Stimulated activated CD4-positive, alpha-beta T cell treated with anti-CD3 and anti-CD28 coated beads, Interleukin-1b, Interleukin-23, amount 100 ng/mL, for 24 hours (primary cell): ENCODE measurements around the gene COPA.
A peak's percentile ranks its signal among the peaks of the same experiment; 100 is the strongest.
"Not testable (repeated sequence)": the region's sequence is repeated elsewhere in the genome, so short reads cannot be mapped to it uniquely, and the experiment has no call there.

Source experiments
- DNase-seq, 4 experiments: peaks; one replicate each; pipeline ENCODE4 v3.0.0-alpha.2; 2020; ENCODE audit warnings: low read depth in 4 of 4, low spot score in 1 of 4

The COPA gene

DNA sequence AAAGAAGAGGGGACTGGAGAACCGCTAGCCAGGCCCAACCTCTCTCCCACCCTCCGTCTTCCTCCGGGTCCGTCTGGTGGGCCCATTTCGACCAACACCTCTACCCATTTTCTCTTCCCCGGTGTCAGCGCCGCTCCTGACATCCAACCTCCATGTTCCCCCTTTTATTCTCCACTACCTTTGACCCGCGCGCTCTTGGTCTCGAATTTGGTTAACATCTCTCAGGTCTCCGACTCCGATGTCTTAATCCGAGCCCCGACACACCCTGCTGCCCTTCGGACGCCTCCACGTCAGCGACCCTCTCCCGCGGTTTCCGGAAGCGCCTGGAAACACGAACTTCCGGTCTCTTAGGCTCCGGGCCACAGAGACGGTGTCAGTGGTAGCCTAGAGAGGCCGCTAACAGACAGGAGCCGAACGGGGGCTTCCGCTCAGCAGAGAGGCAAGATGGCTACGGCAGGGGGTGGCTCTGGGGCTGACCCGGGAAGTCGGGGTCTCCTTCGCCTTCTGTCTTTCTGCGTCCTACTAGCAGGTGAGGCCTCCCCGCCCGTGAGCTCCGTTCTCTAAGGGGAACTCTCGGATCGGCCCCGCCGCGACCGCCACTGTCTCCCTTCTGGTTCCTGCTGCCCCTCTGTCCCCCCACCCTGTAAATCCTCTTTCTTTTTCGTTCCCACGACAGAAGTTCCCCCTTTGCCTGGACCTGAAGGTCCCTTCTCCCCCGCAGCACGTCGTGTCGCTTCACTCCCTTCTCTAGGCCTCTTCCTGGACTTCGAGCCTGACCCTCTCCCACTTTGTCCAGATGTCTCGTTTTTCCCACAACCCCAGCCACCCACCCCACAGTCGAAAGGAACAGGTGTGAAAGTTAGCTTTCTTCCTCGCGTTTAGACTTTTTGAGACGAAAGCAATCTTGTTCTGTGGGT is at the start of gene COPA, which contains the start of gene NCSTN:
Gene COPA, minus strand, starts transcription at position 298 of the 917 bp plus-strand sequence. Its CDS starts 80 bp downstream, at position 218.
Gene NCSTN, plus strand, starts transcription at position 431 of the 917 bp plus-strand sequence. Its CDS starts 14 bp downstream, at position 445.
- peak; percentile 70 to 86 (median 78) for DNase-seq

DNA sequence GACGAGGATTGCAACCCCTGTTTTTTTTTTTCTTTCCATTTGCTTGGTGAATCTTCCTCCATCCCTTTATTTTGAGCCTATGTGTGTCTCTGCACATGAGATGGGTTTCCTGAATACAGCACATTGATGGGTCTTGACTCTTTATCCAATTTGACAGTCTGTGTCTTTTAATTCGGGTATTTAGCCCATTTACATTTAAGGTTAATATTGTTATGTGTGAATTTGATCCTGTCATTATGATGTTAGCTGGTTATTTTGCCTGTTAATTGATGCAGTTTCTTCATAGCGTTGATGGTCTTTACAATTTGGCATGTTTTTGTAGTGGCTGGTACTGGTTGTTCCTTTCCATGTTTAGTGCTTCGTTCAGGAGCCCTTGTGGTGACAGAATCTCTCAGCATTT is 45.4 kb upstream of the COPA start:
- DNase-seq, result not testable (repeated sequence)

DNA sequence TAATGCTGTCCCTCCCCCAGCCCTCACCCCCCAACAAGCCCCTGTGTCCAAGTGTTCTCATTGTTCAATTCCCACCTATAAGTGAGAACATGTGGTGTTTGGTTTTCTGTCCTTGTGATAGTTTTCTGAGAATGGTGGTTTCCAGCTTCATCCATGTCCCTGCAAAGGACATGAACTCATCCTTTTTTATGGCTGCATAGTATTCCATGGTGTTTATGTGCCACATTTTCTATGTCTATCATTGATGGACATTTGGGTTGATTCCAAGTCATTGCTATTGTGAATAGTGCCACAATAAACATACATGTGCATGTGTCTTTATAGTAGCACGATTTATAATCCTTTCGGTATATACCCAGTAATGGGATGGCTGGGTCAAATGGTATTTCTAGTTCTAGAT is 41.8 kb upstream of the COPA start:
- not testable (repeated sequence) for DNase-seq

DNA sequence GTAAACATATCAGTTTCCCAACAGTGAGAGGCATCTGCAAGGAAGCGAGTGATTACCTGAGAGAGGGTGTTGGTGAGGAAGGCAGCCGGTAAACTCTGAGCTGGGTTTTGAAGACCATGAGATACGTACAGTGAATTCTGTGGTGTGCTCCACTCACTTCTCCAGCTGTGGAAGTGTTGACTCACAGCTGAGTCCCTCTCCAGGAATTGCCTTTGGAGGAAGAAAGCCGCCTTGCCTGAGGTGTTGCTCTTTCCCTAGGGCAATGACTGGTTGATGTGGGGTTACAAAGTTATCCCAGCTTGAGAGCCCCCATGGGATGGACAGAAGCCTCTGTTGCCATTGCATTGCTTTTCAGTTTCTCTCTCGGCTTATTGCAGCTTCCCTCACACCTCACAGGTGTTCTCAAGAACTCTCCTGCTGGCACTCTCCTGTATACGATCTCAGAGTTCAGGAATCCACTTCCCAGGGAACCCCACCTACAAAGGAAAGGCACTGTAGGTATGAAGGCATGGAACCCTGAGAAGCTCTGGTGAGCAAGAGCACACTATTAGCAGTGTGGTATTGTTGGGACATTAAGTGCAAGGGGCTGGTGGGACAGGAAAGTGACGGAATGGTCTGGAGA is 34.6 kb upstream of the COPA start:
- DNase-seq, result no peak

DNA sequence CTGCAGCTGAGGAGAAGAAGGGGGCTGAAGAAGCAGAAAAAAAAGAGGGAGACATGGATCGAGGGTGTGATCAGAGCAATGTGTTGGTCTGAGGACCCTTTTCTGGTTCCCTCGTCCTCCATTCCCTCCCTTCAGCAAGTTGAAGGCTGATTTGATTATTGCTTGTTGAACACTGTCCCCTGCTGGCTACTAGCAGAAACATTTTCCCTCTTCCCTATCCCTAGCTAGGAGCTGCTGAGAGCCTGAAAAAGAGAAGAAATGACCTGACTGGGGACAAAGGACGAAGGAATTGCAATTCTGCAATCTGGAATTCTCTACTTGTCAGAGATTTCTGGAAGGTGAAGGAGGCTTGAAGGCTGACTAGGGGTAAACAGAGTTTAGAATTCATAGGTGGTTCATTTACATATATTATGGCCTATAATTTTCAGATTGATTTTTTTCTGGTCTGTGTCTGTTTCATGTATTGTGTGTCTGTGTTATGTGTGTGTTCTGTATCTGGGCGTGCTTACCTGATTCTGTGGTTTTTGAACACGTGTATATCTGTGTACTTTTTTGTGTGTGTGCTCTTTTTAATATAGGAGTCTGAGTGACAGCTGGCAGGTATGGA is 33.6 kb upstream of the COPA start:
- no peak for DNase-seq

DNA sequence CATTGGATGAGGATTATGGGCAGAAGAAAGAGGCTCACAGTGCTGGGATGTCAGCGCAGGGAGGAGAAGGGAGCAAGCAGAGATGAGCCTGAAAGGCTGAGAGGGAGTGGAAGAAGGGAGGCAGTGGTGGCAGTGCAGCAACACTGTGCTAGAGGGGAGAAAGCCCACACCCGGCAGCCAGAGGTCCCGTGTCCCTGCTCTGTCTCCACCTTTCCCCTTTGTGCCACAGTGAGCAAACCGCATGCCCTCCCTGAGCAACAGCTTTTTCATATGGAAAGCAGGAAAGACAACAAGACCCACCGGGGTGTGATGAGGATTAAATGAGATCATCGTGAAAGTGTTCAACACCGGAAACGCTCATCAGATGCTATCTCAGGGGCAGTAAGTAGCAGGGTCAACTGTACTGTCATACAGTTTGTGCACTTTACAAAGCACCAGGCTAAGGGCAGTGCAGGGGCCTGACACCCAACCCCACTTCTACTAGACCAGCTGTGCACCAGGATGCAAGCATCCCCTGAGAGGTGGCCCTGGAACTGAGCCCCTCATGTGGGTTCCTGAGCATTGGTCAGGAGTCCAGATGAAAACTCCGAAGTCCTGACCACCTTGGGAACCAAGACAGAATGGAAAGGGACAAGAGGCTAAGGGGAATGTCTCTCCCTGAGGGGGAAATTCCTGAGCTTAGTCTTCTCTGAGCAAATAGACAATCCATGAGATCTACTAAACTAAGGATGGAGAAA is 32.9 kb upstream of the COPA start:
- DNase-seq, result no peak

DNA sequence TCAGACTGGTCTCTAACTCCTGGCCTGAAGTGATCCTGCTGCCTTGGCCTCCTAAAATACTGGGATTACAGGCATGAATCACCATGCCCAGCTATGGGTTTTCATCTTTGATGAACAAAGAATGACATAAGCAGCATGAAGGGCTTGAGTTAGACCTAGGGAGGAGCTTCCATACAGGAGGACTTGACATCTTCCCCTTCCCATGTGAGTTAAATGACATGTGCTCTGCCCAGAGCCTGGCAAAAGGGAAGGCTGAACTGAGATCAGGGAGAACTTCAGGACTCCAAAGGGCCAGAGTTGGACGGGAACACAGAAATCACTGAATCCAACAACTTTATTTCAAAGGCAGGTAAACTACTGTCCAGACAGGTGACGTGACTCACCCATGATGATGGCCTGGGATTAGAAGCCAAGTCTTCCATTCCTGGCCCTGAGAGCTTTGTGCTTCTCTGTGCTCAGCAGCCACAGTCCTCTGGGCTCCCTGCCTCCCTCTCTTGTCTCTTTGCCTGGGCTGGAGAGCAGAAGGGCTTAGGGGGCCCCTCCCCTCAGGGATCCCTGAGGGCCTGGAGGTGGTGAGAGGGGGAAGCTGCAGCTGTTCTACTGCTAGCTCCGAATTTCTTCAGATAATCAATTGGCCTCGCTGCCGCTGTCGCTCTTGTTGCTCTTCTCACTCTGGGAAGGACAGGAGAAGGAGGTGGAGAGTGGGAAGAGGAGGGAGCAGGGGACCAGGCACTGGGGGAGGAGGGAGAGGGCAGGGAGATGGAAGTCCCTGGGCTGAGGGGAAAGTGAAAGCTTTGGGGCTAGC is 31.5 kb upstream of the COPA start:
- DNase-seq, result no peak

DNA sequence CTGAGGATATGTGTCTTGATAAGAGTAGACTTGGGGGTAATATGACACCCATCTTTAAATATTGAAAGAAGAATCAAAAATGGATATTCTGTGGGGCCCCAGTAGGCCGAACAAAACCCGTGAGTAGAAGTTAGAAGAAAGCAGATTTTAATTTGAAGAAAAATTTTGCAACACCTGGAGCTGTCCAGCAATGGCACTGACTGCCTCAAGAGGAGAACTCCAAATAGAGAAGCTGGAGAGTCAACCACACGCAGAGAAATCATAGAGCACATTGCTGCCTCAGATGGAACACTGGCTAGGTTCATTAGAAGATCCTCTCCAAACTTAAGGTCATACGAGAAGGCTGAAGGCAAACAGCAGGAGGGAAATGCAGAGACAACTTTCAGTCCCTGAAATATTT is 30.6 kb upstream of the COPA start:
- no peak for DNase-seq

DNA sequence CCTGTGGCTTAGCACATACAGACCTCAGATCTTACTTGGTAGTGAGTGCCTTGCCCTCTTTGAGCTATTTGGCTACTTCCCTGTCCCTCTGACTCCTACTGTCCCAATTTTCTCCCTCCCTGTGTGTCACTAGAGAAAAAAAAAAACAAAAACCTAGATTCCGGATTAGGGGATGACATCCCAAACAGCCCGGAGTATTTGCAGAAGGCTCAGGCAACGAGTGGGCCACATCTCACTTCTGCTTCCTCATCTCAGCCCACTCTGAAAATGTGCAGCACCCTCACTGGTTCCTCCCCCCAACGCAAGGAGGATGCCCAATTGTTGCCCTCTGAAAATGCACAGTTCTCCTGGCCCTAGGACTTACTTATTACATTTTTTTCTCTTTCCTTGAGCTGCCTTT is 28.7 kb upstream of the COPA start:
- DNase-seq, result no peak

DNA sequence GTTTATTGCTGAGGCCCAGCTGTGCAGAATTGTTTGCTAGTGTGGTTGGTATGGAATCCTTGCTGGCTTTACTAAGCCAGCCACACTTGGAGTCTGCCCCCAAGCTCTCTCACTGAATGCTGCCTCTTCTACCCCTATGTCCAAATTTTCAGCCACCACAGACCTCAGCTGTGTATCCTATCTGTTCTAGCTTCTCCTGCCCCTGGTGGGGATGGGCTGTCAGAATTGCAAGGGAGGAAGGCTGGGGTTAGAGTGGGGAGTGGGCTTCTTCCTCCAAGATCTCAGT is 28.2 kb upstream of the COPA start:
- DNase-seq, result no peak

DNA sequence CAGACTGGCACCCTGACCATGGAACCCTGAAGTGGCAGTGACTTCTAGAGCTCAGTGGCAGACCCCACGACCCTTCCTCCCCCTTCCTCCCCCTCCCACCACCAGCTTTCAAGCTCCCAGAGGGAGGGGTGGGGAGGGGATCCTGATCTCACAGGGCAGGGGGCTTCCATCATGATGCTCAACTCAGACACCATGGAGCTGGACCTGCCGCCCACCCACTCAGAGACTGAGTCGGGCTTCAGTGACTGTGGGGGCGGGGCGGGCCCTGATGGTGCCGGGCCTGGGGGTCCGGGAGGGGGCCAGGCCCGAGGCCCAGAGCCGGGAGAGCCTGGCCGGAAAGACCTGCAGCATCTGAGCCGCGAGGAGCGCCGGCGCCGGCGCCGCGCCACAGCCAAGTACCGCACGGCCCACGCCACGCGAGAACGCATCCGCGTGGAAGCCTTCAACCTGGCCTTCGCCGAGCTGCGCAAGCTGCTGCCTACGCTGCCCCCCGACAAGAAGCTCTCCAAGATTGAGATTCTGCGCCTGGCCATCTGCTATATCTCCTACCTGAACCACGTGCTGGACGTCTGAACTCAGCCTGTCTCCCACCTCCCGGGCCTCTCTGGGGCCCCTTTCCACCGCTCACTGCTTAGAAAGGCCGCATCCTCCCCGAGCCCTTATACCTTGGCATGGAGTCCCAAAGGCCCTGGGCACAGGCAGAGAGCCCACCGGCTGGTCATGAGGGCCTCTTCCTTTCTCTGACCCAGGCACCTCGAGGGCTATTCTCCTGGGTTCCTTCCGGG is 27.7 kb upstream of the COPA start:
- DNase-seq, result no peak

DNA sequence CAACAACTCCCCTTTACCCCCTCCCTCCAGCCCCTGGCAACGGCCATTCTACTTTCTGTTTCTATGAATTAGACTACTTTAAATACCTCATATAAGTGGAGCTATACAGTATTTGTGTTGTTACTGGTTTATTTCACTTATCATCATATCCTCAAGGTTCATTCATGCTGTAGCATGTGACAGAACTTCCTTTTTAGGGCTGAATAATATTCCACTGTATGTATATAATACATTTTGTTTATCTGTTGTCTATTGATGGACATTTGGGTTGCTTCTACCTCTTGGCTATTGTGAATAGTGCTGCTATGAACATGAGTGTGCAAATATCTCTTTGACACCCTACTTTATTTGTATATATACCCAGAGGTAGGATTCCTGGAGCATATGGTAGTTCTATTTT is 26.0 kb upstream of the COPA start:
- no peak for DNase-seq

DNA sequence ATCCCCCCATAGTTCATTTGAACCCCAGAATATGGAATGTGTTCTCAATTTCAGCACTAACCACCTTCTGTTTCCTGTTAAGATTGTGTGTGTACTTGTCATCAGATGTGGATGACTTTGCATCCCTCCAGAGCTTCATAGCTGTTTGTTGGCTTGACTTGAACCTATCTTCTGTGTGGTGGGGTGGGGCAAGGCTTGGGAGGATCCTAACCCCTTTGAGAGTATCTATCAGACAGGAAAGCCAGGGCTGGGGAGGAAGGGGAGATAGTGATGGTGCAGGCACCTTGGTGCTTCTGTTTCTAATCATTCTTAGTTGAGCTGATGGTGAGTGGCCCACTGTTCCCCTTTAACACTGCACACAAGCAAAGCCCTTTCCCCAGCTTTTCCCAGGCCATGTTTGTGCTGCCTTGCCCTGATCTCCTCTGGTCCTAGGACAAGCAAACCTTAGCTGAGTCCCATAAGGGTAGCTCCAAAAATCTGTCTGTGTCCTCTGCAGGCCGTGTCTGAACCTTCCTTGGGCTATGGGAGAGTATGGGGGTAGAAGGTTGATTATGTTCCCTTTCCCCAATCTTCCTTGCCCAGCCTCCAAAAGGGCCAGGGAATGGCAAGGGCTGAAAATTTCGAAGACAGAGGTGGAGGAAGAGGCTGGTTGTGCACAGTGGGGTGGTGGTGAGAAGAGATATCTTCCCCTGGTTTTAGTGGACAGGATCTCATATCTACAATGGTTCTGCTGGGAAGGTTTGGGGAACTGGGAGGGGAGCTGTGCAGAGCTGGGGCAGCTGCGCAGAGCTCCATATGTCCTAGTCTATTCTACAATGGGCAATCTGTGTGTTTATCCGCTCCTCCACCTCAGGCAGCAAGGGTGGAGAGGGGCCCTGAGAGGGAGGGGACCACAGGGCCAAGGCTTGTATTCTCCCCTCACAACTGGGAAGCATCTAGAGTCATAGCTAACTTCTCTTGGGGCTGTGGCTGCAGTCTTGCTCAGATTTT is 25.2 kb upstream of the COPA start:
- DNase-seq, result no peak

DNA sequence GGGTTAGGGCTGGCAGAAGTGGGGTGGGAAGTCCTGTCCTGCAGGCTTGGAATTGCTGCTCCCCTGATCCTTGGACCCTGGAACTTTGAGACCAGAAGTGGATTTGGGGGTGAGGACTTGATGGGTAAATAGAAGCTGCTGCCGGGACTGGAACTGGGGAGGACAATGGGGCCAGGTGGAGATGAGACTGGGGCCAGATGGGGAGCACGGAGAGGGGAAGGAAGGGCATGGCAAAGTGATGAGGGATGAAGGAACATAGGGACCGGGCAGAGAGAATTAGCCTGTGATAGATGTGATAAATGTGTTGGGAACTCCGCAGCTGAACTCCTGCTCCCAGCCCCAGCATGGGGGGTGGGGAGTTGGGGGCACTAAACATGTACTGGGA is 24.5 kb upstream of the COPA start:
- no peak for DNase-seq

DNA sequence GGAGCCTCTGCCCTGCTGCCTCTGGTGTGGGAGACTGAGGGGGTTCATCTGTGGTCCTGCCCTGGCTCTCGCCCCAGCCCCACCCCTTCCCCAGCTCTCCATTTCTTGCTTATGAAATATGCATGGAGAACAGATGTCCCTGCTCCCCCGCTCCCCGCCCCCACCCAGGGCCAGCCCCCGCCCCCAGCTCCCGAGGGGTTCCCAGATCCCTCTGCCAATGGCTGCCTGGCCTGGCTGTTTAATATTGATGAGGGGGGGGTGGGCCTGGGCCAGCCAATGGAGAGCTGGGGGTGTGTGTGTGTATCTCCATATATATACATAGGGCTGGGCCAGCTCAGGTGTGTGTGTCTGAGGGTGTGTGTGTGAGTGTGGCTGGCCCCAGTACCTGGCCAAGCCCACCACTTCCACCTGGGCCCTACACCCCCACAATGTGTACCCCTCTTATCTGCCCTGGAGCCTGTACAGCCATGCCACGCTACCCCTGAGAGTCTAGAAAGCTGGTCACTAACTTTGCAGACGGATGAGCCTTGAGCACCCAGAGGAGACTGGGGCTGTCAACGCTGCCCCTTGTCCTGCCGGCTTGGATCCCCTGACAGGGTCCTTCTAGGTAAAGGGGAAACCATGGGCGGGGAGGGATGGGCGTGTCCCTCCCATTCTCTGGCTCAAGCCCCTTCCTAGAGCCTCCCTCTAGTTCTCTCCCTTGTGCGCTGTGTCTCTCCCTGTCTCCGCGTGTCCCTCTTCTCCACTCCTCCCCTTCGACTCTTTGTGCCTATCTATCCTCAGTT is 23.9 kb upstream of the COPA start, which contains the start of gene NHLH1:
Gene NHLH1, plus strand, starts transcription at position 341 of the 785 bp plus-strand sequence. CDS start 3,661 bp downstream, outside the sequence.
- no peak for DNase-seq

DNA sequence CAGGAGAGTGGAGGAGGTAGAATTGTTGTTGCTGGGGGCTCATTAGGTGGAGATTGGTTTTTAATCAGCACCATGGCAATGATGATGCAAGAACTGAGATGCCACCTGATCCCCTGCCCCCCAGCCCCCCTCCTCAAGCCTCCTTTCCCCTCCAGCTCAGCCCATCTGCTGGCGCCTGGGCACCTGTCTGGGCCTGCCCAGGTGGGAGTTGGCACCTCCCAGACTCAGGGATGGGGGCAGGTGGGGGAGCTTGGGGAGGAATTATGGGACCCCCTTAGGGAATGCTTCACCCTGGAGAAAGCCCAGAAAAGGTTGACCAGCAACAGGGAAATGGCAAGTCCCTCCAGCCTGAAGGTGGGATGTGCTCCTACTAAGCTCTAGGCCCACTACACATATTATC is 22.3 kb upstream of the COPA start:
- DNase-seq, result no peak

DNA sequence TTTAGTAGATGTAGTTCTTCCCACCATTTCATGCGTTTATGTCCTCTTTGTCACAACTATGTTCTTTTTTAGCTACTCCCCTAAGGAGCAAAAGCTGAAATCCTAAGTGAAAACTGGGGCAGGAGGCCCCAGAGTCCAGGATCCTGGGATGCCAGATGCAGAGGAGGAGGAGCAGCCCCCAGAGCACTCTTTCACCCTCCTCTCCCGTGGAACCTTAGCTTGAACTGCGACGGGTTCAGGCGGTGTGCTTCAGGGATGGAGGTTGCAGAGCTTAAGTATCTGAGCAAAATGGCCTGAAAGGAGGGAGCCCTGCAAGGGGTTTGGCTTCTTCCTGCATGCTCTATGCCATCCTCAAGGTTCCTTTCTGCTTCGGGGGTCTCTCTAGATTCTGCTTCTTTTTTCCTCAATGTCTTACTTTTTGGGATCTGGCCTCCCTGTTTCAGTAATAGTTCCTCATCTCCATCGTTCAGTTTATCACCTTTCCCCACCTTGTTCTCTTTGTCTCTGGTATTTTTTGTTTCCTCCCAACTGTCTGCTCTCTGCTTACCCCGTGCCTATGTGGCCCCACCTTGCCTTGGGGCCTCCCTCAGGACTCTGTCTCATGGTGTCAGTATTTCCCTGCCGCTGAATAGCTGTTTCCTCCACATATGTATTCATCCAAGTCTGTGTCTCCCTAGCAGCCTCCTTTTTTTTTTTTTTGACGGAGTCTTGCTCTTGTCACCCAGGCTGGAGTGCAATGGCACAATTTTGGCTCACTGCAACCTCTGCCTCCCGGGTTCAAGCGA is 21.1 kb upstream of the COPA start:
- DNase-seq, result no peak
